NCI-H1417 treated with DMSO at 0.1 percent for 48 hours (cell line): ENCODE data around the gene CEP120.
"Not testable (repeated sequence)": the region's sequence is repeated elsewhere in the genome, so short reads cannot be mapped to it uniquely, and the experiment has no call there.

Experiments used
- DNase-seq: peaks from one replicate; lab custom pipeline; 2025; lab: John Stamatoyannopoulos, UW

The CEP120 gene

GRCh38 chr5:123423278-123424149 is at the start of gene CEP120:
CEP120 (minus strand) TSS chr5:123423403; CDS start chr5:123422998, 405 bp downstream.
- peak; percentile 87 for DNase-seq

GRCh38 chr5:123472150-123472924 is 49.1 kb upstream of the CEP120 start:
- DNase-seq, result no peak

GRCh38 chr5:123471385-123471784 is 48.2 kb upstream of the CEP120 start:
- DNase-seq, result no peak

GRCh38 chr5:123466839-123467238 is 43.6 kb upstream of the CEP120 start:
- DNase-seq, result not testable (repeated sequence)

- no peak for DNase-seq
Observed at GRCh38 chr5:123460296-123460729, 37.1 kb upstream of the CEP120 start.

DNA sequence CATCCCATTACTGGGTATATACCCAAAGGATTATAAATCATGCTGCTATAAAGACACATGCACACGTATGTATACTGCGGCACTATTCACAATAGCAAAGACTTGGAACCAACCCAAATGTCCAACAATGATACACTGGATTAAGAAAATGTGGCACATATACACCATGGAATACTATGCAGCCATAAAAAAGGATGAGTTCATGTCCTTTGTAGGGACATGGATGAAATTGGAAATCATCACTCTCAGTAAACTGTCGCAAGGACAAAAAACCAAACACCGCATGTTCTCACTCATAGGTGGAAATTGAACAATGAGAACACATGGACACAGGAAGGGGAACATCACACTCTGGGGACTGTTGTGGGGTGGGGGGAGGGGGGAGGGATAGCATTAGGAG is 35.8 kb upstream of the CEP120 start:
- DNase-seq, result not testable (repeated sequence)

DNA sequence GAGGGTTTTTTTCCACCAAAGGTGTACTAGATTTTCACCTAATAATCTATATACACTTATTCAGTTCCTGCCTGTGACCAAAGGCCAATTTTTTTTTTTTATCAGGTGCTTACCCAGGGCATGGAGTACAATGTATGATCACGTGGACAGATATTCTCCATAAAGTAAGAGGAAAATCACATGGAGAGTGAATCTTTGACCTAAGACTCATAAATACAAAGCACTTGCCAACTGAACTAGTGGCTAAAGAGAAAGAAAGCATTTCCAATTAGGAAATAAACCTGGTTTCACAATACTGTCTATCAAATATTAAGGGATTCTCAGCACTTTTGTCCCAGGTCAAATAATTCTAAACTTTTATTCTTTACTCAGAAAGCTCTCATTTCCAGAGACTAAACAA is 33.0 kb upstream of the CEP120 start:
- no peak for DNase-seq

DNA sequence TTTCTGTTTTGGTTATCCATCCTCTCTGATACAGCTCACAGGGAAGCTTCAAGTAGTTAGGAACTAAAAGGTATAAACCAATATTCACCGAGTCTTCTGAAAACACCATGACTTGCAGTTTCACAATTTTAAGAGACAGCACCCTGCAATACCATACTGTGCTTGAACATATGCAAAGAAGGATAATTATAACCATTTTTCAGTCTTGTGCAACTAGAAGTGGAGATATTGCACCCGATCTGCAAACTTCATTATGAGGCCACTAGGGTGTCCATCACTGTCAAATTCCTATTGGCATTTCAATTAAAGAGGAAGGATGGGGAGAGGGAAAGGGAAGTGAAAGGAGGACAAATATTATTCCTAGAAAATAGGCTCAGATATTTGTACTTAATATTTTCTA is 32.4 kb upstream of the CEP120 start:
- no peak for DNase-seq

GRCh38 chr5:123455095-123455494 is 31.9 kb upstream of the CEP120 start:
- DNase-seq, result no peak

DNA sequence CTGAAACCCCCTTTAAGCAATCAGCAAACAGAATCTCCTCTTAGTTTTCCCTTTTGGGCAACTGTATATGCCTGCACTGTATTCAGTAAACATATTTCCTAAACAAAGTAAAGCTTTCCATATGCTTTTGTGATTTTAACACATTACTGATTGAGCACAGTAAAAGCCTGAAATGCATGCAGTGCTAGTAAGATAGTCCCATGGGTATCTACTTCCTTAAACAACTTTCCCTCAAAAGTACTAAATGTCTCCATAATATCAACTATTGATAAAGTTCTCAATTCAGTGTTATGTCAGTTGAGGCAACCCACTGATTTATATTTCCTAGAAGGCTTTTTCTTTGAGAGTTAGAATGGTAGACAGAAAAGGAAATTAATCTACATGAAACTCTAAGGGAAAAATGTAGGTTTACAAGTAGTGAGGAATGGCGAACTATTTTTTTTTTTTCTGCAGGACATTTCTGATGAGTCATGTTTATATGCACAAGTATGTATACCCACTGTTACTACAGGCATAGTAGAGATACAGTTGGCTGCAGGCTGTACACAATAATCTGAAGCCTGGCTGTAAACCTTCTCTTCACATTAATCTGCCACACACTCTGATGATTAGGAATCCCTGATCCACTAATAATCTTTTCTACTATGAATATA is 31.2 kb upstream of the CEP120 start:
- DNase-seq, result no peak

GRCh38 chr5:123452401-123452800 is 29.2 kb upstream of the CEP120 start:
- DNase-seq, result no peak

DNA sequence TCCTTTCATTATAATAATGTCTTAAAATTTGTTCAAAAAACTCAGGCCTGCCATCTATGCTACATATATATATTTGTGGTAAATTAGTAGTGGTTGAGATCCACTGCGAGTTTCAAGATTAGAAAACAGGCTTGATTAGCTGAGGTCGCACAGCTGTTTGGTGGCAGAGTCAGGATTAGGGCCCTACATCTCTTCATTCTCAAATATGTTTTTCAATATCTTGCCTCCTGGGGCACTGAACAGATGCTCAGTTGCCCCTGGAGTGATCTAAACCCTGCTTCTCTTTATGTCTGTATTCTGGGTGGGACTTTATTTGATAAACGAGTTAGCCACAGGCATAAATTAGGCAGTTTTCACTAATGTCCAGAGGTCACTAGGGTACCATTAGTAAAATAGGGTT is 27.8 kb upstream of the CEP120 start:
- DNase-seq, result no peak

DNA sequence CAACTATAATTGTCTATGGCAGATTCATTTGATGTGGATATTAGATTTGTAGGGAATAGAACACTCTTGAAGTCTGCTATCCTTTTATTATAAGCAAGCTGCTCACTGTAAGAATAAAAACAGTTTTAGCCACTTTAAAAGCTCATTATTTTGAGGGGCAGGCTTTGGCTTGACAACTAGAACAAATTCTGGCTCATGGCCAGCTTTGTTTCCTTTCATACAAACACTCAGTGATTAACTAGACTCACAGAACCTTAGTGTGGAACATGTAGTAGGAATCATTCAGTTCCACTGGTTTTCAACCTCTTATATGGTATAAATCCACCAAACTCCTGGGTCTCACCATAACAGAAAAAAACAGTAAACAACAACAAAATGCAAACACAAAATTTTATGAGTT is 27.4 kb upstream of the CEP120 start:
- DNase-seq, result peak; percentile 47

- DNase-seq, result no peak
Observed at GRCh38 chr5:123450114-123450513, 26.9 kb upstream of the CEP120 start.

- no peak for DNase-seq
Observed at GRCh38 chr5:123449424-123449974, 26.3 kb upstream of the CEP120 start.

DNA sequence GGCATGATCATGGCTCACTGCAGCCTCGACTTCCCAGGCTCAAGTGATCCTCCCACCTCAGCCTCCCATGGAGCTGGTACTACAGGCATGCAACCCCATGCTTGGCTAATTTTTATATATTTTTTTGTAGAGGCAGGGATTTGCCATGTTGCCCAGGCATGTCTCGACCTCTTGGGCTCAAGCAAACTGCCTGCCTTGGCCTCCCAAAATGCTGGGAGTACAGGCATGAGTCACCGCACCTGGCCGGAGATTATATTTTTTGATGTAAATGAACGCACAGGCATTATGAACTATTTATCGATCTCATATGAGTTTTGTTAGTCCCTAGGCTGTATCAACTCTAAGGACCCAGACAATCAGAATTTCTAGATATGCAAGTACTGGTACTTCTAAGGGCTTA is 25.5 kb upstream of the CEP120 start:
- no peak for DNase-seq

- no peak for DNase-seq
Observed at GRCh38 chr5:123448017-123448617, 24.9 kb upstream of the CEP120 start.

GRCh38 chr5:123444016-123444415 is 20.8 kb upstream of the CEP120 start:
- DNase-seq, result no peak

DNA sequence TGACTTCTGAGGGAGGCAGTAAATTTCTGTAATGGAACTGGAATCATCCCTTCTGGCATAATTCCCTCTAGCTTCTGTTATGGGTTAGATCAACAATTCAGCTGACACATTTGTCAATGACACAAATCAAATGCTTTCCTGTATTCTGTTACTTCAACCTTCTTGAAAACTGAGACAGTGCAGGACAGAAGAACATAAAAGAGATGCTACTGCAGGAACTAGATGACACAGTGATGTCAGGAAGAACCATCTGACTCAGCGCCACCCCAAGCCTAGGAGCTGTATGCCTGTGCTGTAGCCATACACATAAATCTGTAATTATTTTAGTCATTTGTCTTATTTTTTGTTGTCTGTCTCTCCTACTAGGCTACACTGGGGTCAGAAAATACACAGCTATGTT is 18.2 kb upstream of the CEP120 start:
- no peak for DNase-seq

- no peak for DNase-seq
Observed at GRCh38 chr5:123440456-123441181, 17.4 kb upstream of the CEP120 start.

DNA sequence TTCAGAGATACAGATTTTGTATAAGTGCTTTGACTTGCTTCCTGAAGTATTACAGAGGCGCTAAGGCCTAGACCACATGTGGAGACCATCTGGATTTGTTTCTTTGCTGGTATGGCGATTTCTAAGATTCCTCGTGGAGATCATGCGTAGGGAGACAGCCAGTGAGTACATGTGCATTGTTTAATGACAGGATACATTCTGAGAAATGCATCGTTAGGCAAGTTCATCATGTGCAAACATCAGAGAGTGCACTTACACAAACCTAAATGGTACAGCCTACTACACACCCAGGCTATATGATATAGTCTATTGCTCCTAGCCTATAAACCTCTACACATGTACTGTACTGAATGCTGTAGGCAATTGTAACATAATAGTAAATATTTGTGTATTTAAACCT is 16.5 kb upstream of the CEP120 start:
- DNase-seq, result no peak
